Activated CD4-positive, CD25-positive, alpha-beta regulatory T cell (primary cell): ENCODE results near the gene KIF18B.

ENCODE experiments used
- DNase-seq, 4 experiments: peaks; one replicate each; lab custom pipeline; 2025; lab: John Stamatoyannopoulos, UW

KIF18B gene

DNA sequence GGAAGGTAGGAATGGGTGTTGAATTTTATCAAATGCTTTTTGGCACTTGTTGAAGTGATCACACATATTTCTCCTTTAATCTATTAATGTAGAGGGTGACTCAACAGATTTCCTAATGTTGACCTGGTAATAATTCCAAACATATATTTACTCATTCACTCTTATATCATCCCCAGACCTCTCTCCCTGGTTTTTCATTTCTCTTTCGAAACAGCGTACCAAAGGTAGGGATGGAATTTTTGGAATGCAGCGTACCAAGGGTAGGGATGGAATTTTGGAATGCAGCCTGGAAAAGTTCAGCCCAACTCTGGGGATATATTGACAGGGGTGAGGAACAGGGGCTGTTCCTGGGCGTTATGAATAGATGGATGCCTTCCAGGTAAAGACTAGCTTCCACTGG, 7.3 kb downstream of the KIF18B start:
- no peak for DNase-seq

- DNase-seq = no peak
These were observed 12.5 kb downstream of the KIF18B start for GRCh38 chr17:44935116-44935515.

DNA sequence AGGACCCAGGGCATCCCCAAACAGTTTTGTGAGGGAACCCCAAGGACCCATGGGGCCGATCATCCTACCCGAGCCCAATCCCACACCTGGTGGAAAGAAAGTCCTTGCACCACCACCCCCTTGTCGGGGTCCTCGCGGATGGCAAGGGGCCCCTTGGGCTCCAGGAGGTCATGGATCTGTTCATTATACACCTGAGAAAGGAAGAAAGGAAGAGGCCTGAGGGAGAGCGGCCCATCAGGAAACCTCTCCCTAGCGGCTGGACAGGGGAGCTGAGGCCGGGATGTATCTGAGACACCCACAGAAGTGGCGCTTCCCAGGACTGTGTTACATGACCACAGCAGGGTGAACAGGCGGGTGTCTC, 12.8 kb downstream of the KIF18B start:
- DNase-seq = no peak

DNA sequence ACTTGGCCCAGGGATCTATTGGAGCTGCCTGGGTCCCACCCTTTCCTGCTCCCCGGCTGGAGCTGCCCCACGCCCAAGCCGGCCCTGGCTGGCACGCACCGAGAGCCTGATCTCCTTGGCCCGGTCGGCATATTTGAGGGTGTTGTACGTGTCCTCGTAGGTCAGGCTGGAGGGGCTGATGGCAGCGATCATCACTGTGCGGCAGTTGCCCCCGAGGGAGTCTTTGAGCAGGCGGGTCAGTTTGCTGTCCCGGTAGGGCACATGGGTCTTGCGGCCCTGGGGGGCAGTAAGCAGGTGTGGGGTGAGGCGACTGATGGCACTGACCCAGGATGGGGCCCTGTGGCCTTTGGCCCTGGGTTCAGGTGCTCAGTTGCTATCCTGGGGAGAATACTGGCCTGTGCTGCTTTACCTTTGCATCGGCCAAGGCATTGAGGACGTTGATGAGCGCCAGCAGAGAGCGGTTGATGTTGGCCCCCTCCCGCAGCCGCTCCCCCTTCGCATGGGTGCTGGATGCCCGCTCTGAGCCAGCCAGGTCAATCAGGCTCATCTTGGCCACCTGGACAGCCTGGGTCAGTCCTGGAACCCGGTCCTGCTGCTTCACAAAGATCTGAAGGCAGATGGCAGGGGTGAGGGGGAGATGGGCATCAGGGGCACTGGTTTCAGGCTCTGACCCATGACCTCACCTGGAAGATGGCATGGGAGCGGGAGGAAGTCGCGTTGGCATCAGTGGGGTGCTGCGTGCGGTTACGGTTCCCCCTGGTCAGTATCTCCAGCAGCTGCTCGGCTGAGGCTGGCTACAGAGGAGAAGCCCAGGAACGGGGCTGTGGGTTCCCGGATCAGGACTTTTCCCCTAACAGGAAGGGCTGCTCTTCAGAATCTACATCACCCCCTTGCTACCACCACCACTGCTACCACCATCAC, 13.5 kb downstream of the KIF18B start:
- DNase-seq = no peak

DNA sequence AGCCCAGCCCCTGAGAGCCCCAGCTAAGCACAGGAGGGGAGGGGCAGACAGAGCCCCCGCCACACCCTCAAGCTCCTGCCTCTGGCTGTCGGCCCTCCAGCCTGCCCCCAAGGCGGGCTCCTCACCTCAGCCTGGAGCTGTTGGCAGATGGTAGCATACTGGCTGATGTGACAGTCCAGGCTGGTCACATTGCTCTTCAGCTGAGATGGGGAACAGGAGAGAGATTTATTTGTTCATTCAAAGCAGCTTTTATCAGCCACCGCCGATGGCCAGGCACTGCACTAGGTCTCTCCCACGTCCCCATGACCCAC, 14.8 kb downstream of the KIF18B start:
- no peak for DNase-seq

- DNase-seq = no peak
These were observed 15.3 kb downstream of the KIF18B start for GRCh38 chr17:44932096-44932786.

DNA sequence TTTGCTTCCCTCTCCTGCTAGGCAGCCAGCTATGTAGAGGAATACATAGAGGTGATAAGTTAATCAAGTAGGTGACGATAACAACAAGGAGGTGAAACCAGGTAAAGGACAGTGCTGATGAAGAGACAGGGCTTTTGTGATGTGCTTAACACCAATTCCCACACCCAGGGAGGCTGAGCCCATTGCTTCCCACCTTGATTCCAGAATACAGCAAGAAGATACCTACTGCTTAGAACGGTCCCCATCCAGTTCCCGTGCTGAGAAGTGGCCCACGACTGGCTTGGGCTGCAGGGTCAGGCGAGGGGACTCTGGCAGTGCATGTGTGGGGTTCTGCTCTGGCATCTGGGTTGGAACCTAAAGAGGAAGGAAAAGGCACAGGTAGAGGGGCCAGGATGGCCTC, 16.2 kb downstream of the KIF18B start:
- no peak for DNase-seq

DNA sequence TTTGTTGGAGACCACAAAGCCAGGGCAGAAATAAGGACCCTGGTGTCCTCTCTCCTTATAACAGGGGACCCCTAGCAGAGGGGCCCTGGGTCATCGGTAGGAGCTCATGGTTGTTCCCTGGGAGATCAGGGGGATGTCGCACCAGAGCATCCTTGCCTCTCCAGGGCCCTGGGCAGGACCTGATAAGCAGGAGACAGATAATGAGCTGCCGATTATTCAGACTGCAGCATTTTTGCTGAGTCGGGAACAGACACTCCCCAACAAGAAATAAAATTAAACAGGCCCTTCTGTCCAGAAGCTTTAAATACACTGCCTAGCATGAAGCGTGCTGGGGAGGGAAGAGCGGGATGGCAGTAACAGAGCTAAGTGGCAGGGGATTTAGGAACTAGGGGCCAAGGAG, 16.9 kb downstream of the KIF18B start:
- DNase-seq = no peak

- no peak for DNase-seq
These were observed 18.4 kb downstream of the KIF18B start for GRCh38 chr17:44928950-44929720.

DNA sequence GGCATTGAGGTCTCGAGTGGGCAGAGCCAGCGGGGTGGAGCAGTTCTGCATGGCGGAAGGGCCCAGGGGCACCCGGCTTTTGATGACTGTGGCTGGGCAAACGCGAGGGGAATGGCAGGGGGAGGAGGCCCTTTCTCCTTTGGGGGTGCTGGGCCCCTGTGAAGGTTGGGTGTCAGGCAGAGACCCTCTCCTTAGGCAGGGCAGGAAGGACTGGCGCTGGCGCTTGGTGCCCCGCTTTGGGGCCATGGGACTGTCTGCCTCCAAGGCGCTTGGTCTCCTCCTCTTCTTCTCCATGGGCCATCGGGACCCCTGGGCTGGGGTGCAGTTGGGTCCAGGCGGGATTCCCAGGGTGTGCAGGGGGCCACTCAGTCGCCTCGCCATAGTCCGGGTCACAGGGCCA, 19.4 kb downstream of the KIF18B start:
- no peak for DNase-seq

DNA sequence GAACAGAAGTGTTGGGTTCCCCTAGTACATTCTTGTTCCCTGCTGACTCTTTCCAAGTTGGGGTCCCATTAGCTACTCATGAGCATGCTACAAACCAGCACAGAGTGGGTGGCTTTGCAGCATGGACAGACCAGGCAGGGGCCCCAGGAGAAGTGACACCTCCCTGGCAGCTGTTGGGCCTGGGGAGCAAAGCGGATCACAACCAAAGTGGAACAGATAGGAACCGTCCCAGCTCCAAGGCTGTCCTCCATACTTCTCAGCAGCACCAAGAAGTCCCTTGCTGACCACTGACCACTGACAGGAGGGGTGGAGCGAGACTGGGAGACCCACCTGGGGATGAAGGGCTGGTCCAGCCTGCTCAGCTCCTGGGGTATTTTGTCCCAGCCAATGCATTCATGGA, 19.9 kb downstream of the KIF18B start:
- no peak for DNase-seq

DNA sequence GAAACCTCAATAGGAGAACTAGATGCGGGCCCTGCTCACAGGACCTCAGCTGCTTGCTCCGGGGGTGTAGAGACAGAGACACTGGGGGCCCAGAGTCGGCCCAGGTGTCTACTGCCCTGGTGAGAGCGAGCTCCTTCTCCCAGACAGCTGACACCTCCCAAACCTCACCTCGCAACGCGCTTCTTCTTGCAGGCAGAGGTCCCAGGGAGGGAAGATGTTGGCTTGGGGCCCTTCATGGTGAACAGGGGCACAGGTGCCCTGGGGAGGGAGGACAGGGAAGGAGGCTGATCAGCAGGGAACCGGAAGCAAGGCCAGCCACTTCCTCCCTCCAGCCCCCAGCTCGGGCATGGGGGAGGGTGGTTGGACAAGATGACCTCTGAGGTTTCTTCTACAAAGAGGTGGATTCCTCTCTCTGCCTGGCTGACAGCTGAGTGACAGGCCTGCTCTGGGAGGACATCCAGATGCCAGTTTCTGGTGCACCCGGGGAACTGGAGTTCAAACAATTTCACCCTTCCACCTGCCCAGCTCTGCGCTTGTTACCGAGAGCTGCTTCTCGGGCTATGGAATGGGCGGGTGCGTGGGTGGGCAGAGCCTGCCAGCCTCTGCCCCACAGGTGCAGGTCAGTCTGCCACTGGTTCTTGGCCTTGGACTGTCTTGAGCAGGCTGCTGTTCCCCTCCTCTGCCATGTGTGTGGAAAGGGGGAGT, 20.6 kb downstream of the KIF18B start:
- DNase-seq = no peak

DNA sequence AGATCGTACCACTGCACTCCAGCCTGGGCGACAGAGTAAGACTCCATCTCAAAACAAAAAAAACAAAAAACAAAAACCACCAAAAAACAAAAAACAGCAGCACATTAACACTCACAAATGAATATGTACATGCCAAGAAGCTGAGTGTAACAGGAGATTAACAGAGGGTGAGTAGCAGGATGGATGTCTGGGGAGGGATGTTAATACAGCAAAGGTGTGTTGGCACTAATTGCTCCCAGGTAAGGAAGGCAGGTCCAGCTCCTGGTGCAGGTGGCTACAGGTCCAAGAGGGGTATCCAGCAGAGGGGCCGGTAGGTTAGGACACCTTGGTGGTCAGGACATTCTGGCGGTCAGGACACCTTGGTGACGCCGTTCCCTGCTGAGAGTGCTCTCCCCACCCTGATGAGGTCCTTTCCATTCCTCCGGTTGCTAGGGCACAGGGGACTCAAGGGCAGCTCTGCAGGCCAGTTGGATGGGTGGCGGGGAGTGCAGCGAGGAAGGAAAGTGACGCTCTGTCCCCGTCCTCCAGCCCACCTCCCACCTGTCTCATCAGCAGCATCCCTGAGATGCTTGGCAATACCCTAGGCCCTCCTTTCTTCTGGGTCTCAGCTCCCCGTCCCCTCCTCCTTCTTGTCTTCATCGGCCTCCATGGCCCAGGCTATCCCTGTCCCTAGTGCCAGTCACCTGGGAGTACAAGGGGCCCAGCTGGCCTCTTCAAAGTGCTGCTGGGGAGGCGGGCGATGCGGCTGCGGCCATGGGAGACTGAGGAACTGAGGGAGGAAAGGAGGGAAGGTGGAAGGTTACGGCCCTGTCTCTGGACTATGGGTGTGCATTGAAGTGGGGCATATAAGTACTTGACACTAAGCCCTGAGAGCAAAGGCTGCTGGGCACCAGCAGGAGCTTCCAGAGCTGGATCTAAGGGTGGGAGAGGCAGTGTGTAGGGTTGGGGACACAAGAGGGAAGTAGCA, 21.6 kb downstream of the KIF18B start:
- no peak for DNase-seq

GRCh38 chr17:44924107-44924544, 23.4 kb downstream of the KIF18B start:
- no peak for DNase-seq

GRCh38 chr17:44922746-44923470, 24.7 kb downstream of the KIF18B start:
- no peak for DNase-seq

DNA sequence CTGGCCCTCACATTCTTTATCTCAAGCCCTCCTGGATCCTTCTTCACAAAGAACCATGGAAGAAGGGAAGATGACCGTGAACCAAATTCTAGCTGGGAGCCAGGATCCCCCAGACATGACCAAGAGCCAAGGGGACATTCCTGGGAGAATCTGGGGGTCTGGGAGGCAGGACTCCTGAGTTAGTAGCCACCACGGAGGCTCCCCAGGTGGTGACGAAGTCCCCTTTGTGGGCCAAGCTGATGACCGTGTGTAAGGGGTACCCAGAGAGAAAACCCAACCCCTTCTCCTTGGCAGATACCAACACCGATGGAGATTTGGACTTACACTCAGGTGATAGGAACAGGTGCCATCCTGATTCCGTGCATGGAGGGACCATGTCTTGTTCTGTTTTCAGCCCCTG, 25.4 kb downstream of the KIF18B start:
- DNase-seq = no peak

DNA sequence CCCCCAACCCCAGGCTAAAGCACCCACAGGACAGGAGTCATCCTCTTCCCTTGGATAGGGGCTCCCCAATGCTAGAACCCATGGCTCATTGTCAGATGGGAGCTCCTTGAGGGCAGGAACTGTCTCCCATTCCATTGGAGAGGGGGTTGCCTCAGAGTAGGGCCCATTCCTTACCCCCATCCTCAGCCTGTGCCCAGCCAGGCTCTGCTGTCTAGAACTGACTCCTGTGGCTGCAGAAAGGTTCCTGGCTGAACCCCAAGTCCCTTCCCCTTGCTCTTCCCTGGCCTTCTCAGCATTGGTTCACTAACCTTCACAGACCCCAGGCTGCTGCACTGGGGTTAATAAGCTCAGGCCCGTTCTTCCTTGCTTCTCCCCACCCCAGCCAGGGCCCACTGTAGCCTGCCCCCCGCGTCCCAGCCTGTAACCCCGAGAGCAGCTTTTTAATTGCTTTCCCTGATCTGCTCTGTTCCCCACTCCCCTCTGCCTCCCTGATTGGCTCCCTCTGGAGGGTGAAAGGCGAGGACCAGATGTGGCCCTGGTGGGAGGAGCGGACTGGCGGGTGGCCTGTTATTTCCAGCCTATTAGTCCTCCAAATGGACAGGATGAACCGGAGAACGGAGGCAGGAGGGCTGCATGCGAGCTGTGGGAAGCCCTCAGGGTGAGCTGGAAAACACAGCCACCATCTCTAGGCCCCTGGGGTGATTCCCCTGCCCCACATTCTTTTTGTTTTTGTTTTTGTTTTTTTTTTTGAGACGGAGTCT, 26.3 kb downstream of the KIF18B start:
- no peak for DNase-seq

GRCh38 chr17:44920565-44920940, 27.0 kb downstream of the KIF18B start:
- no peak for DNase-seq

DNA sequence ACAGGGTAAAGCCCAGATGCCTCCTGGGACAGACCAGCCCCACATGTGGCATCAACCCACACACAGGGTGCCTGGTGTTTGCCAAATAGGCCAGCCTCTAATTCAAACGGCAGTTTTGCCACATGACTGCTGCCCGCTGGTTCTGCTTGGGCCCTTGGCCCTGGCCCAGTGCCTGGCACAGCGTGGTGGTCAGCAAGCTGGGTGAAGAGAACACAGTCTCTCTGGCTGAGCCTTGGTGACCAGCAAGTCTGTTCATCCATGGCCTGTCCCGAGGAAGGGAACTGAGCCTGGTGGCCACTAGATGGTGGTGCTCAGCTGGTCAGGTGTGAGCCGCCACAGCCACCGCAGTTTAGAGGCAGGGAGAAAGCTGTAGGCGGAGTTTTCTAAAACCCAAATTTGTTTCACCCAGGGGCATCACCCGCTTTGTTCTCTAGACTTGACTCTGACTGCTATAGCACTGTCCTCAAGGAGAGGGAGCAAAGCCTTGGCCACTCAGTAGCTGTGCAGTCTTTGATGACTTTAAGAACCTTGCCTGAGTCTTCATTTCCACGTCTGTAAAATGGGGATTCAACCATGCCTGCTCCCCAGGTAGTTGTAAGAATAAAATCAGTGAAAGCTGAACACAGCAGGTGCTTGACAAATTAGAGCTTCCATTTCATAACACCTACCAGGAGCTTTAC, 27.5 kb downstream of the KIF18B start:
- DNase-seq = peak; percentile 11 to 28 (median 16)
